KOPT-K1 (cell line): Measurements from ENCODE around the gene DMD.

ENCODE experiments used
- H3K27ac ChIP-seq: fragments of 200-600 bp; sonication (generic); 2 replicates; pipeline ENCODE4 v1.5.1; 2016; ENCODE audit warnings: antibody characterized with exemption, mild to moderate bottlenecking, low read depth, low read length; ENCODE audit not compliant: poor library complexity, severe bottlenecking
- H3K36me3 ChIP-seq: fragments of 200-600 bp; sonication (generic); 2 replicates; pipeline ENCODE4 v1.5.1; 2017; ENCODE audit warnings: antibody characterized with exemption, mild to moderate bottlenecking, low read length, moderate library complexity; ENCODE audit not compliant: insufficient read depth
- H3K9me3 ChIP-seq: fragments of 200-600 bp; sonication (generic); 2 replicates; pipeline ENCODE4 v1.5.1; 2017; ENCODE audit warnings: antibody characterized with exemption, low read length, mild to moderate bottlenecking; ENCODE audit not compliant: insufficient read depth, poor library complexity, severe bottlenecking

The DMD gene

DNA sequence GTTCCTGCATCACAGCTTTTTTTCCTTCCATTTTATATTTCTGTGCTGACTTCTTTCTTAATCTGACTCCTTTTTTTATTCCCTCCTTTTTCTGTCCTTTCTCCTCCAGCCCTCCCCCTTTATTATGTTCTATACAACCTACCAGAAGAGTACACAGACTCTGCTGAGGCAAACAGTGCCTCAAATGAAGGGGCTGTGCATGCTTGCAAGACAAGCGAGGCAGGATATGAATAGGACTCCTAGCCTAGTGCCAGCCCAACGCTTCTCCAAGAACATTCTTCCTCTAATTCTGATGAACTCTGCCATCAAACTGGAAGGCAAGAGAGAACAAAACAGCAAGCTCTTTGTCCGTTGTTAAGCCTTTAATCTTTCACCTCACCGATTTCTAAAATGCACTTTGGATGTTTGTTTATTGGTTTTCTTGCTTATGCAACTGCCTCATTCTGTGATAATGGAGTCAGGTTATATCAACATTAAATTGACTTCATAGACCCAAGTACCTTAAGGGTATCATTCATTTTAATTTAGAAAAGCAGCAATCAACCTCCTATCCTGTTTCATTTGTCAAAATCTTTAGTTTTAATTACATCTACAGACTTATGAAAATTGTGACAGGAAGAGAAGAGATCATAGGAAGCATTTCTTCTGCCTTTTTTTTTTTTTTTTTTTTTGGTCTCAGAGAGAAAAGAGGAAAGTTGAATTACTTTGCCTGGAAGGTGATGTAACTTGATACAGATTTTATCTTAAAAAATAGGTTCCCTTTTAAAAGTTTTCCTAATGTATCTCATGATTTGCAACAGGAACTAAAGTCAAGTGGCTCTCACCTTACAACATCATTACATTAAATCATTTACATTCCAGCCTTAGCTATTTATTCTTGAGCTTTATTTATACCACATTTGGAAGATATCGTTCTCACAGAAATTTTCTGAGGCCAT lies 1854.8 kb downstream of the DMD start:
- no peaks in the 10 kb centered on the region for H3K9me3 ChIP-seq
- H3K36me3 ChIP-seq, result no peaks in the 10 kb centered on the region
- H3K27ac ChIP-seq, result no peak overlapping the region

DNA sequence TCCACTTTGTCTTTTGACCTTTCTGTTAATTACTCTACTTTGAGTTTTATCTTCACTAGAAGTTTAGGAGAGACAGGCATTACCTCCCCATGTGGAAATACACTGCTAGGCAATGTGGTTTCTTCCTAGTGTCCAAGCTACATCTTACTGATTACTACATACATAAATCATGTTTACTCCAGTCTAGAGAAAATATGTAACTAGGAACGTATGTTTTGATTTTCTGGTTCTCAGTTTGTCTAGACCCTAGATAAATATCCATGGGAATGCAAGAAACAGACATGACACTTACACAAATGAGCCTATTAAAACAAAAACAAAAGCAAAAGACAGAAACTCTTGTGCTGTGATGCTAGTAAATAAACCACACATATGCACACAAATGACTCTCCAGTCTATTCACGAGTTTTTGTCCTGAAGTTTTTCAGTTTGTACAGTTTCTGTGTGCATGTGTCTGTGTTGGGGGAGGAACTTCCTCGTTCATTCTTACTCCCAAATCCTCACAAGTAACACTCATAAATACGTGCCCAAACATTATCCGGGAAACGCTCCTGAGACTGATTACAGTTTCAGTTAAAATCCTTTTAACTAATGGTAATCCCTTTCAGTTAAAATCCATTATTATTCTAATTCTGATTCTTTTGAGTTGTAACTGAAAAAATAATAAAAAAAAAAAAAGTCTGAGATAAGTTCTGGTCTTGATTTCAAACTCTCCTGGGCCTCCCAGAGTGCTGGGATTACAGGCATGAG lies 1856.0 kb downstream of the DMD start:
- Histone ChIP-seq H3K9me3 (no peaks in the 10 kb centered on the region), H3K27ac (no peak overlapping the region), H3K36me3 (no peaks in the 10 kb centered on the region)

DNA sequence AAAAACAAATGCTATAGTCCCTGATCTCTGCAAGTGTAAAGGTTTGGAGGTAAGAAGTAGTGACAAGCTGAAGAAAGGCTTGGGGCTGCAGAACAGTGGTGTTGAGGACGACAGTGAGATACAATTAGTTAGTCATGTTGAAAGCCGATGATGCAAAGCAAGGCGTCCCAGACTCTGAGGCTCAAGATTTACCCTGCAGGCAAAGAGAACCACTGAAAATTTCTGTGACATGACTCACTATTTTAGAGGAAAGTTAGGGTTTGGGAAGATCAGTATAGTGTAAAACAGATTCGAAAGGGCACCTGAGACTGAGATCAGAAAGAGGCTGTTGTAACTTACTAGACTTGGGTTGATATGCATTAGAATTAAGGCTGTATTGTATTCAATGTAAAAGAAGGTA lies 1858.3 kb downstream of the DMD start:
- no peak overlapping the region for H3K27ac ChIP-seq
- no peaks in the 10 kb centered on the region for H3K36me3 ChIP-seq
- H3K9me3 ChIP-seq, result no peaks in the 10 kb centered on the region

DNA sequence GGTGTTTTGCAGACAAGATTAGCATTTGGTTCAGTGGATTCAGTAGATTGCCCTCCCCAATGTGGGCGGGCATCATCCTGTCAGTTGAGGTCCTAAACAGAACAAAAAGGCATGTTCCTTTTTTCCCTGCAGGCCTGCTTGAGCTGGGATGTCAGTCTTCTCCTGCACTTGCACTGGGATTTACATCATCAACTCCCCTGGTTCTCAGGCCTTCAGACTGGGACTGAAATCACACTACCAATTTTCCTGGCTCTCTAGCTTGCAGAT lies 1860.6 kb downstream of the DMD start:
- no peak overlapping the region for H3K27ac ChIP-seq
- no peaks in the 10 kb centered on the region for H3K9me3 ChIP-seq
- H3K36me3 ChIP-seq, result no peaks in the 10 kb centered on the region

DNA sequence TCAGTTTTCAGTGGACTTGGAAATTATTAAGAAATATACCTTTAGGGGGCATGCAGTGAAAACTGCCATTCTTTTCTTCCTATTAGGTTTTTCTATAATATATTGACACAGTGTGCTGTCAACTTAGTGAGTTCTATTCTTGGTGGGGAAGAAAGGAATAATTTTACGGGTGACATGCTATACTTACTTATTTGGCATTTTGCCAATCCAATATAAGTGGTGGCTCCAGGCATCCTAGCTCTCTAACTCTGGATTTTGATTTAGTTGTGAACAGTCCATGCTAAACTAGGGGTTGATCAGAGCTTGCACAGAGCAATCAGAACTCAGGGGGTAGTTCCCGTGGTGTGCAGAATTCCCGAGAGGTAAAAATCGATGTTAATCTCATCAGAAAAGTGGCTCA lies 1861.8 kb downstream of the DMD start:
- H3K27ac ChIP-seq, result no peak overlapping the region
- no peaks in the 10 kb centered on the region for H3K9me3 ChIP-seq
- H3K36me3 ChIP-seq, result no peaks in the 10 kb centered on the region

DNA sequence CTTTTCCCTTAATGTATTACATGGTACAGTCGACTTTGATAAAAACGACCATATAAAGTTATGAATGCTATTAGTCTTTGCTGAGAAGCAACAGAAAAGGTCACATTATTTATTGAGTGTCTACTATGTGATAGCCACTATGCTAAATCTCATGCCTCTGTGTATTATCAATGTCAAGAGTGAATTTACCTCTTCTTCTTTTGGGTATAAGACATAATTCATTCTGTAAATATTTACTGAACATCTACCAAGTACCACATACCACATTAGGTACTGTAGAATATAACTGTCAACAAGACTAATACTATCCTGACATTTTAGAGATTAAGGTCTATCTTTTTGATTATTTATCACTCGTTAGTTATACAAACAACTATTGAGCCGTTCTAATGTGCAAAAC lies 1870.8 kb downstream of the DMD start:
- Histone ChIP-seq H3K9me3 (no peaks in the 10 kb centered on the region), H3K27ac (no peak overlapping the region), H3K36me3 (no peaks in the 10 kb centered on the region)

DNA sequence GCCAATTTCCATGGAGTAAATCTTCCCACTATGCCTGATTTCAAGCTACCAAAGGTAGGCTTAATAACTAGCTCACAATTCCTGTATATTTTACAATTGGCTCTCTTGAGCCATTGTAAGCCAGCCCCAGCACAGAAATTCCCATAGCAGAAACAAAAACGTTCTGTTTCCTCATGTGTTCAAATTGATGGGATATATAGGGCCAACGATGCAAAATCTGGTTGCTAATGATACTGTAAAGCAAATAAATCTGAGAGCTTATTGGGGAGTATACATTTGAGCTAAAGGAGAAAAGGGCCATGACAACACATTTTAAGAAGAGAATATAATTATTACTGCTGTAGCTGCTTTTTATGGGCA lies 1872.4 kb downstream of the DMD start:
- Histone ChIP-seq H3K9me3 (no peaks in the 10 kb centered on the region), H3K36me3 (no peaks in the 10 kb centered on the region), H3K27ac (no peak overlapping the region)

DNA sequence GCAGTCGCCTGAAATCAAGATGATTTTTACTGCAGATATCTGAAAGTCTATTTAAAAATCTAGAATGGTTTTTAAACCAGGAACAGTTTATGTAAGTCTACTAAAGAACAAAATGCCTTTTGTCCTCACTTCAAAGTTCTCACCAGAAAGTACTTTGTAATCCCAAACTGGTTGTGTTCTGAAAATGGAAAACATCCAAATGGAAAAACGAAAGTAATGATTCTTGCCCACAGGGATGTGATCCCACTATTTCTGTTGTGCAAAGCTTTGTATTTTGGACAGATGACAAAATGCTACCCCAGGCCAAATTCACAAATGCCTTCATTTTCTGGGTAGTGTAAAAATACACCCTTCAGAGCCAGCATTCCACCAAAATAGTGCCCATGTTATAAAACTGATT lies 1874.0 kb downstream of the DMD start:
- Histone ChIP-seq H3K27ac (no peak overlapping the region), H3K9me3 (no peaks in the 10 kb centered on the region), H3K36me3 (no peaks in the 10 kb centered on the region)

DNA sequence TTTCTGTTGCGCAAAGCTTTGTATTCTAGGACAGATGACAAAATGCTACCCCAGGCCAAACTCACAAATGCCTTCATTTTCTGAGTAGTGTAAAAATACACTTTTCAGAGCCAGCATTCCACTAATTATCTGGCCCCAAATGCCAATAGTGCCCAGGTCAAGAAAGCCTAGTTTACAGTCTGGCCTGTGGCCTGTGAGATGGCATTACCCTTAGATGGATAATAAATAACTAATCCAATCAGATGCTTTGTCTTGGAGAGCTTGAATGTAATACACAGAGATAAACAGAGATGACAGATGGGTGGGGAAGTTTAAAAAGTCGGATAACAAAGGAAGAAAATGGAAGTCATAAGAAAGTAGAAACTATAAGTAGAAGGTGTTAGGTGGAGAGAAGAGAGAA lies 1874.9 kb downstream of the DMD start:
- no peaks in the 10 kb centered on the region for H3K9me3 ChIP-seq
- H3K27ac ChIP-seq, result no peak overlapping the region
- H3K36me3 ChIP-seq, result no peaks in the 10 kb centered on the region

DNA sequence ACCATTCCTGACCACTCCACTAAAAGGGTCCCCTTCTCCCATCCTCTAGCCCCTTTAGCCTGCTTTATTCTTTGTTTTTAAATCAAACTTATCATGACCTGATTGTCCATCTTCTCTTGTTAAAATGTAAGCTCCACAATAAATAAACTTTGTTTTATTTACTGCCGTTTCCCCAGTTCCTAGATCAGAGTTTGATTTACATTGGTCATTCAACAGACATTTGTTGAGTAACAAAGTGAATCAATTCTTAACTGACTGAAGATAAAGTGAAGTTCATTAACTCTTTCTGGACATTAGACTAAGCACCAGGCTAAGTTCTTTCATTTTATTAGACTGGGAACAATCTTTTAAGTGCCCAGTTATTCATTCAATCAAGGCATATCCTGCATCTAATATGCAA lies 1876.4 kb downstream of the DMD start:
- no peaks in the 10 kb centered on the region for H3K36me3 ChIP-seq
- no peaks in the 10 kb centered on the region for H3K9me3 ChIP-seq
- H3K27ac ChIP-seq, result no peak overlapping the region

DNA sequence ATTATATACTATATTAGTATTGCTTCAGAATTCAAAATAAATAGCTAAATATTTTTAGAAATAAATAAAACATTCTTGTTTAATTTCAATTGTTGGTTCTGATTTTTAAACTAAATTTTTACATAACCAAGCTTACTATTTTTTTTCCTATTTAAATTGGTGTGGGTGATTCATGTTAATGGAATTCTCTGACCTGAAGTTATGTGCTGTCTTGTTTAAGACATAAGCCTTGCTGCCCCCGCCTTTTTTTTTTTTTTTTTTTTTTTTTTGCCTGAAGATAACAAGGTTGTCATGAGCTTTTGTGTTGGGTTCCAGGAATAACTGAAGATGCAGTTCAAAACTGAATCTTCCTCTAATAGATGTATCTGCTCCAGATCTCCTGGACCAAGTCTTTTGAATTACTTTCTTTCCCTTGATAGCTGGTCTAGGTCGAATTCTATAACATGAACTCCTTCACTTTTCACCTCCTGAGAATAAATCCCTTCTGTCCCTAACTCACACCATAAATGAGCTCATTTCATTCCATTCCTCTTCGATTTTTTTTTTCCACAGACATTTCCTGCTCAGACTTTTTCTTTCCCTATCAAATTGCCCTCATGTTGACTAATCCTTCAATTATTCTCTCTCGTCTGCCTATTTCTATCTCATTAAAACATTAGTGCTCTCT lies 1878.1 kb downstream of the DMD start:
- Histone ChIP-seq H3K27ac (no peak overlapping the region), H3K9me3 (no peaks in the 10 kb centered on the region), H3K36me3 (no peaks in the 10 kb centered on the region)

DNA sequence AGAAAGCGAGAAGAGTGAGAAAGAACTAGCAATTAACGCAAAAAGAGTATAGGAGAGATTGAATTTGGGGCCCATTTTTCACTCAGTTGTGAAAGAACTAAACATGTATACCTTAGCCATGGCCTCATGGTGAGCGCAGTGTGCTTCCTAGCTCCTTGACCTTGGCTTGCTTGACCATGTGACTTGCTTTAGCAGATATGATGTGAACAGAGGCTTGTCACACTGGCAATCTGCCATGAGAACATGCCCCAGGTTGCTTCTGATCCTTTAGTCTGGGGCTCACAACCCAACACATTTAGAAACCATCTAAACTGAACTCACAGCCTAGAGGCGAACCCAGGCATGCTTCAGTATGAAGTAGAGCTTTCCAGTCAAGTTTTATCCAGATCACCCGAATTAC lies 1879.4 kb downstream of the DMD start:
- Histone ChIP-seq H3K9me3 (no peaks in the 10 kb centered on the region), H3K36me3 (no peaks in the 10 kb centered on the region), H3K27ac (no peak overlapping the region)

DNA sequence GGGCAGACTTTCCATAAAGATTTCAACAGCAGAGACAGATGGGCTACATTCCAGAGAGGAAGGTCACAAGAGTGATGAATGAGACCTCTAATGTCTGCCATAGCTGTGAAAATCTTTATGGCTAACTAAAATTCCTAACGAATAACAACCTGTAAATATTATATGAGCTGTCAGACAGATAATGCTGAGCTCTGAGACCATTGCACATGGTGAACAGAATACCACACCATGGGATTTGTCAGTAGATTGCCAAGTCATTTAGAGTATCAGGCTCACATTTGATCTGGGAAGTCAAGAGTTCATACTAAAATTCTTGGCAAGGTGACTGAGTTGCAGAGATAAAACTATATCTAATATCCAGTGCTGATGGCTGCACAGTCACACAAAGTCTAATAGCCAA lies 1880.3 kb downstream of the DMD start:
- H3K27ac ChIP-seq, result no peak overlapping the region
- H3K36me3 ChIP-seq, result no peaks in the 10 kb centered on the region
- no peaks in the 10 kb centered on the region for H3K9me3 ChIP-seq

DNA sequence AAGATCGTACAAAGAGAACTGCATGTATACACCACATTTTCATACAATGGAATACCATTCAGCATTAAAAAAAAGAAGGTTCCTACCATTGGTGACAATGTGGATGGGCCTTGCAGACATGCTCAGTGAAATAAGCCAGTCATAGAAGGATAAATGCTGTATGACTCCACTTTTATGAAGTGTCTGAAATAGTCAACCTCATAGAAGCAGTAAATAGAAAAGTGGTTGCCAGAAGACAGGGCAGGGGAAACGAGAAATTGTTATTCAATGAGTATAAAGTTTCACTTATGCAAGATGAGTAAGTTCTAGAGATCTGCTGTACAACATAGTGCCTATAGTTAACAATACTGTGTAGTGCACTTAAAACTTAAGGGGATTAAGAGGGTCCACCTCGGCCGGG lies 1882.1 kb downstream of the DMD start:
- Histone ChIP-seq H3K36me3 (no peaks in the 10 kb centered on the region), H3K9me3 (no peaks in the 10 kb centered on the region), H3K27ac (no peak overlapping the region)

DNA sequence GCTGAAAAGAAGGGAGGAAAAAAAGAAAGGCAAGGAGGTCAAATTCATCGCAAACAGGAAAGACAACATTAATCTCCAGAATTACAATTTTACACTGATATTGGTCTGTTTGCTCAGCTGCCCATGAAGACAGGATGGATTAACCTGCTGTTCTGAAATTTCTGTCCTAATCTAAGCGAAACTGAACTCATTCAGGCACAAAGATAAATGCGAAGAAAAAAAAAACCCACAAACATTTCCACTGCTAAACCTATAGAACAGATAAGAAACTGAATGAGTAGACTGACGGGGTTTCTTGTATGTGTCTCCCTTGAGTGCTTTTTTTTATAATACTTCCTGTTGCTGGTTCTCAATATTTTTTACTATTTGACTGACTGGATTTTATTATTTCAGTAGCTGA lies 1887.7 kb downstream of the DMD start:
- no peak overlapping the region for H3K27ac ChIP-seq
- no peaks in the 10 kb centered on the region for H3K9me3 ChIP-seq
- no peaks in the 10 kb centered on the region for H3K36me3 ChIP-seq
